Activated T-cell treated with anti-CD3 and anti-CD28 coated beads for 1 hour (primary cell): ENCODE data around the gene SAMD9L.
A peak's percentile ranks its signal among the peaks of the same experiment; 100 is the strongest.
"Not testable (repeated sequence)": the region's sequence is repeated elsewhere in the genome, so short reads cannot be mapped to it uniquely, and the experiment has no call there.

ENCODE experiments used
- DNase-seq: peaks from one replicate; pipeline ENCODE4 v3.0.0-alpha.2; 2020; ENCODE audit warnings: low read depth

Gene SAMD9L

GRCh38 chr7:93145354-93145753 lies 2.8 kb downstream of the SAMD9L start:
- DNase-seq, result no peak

DNA sequence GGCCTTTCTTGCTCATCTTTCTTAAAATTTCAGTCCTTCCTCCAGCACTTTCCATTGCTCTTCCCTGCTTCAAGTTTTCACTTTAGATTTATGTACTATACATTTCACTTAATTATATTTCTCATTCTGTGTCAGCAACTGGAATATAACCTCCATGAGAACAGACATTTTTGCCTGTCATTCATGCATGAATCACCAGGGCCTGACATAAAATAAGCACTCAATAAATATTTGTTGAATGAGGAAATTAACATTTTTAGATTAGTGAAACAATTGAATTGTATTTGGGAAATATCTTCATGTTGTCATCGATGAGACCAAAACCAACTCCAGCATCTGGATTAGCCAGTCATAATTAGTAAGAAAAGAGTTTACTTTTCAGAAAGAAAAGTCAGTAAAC lies 6.1 kb downstream of the SAMD9L start:
- no peak for DNase-seq

DNA sequence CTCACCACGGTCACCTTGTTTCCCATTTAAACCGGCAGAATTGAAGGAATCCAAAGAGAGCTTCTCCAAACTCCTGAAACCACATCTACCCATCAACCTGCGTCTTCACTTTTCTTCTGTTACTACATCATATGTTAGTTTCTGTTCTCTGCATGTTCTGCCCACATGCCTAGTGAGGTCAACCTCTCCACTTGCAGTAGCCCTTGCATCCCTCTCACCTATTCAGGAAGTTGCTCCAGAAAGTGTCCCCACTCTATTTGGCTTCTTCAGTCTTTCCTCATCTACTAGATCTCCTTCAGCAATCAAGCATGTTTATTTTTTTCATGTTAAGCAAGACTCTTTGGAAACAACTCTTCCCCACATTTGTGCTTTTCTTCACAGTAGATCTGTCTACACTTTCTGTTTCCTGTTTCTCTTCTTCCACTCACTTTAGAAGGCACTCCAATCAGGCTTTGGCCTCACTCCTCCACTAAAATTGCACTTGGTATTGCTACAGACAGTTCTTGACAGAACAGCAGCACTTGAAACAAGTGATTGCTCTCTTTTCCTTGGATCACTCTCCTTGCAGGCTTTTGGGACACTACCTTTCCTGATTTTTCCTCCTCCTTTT lies 7.5 kb downstream of the SAMD9L start:
- DNase-seq, result no peak

GRCh38 chr7:93138576-93138975 lies 9.6 kb downstream of the SAMD9L start:
- no peak for DNase-seq

- no peak for DNase-seq
Observed at GRCh38 chr7:93133005-93133404, 15.2 kb downstream of the SAMD9L start.

- no peak for DNase-seq
Observed at GRCh38 chr7:93132216-93132615, 16.0 kb downstream of the SAMD9L start.

- not testable (repeated sequence) for DNase-seq
Observed at GRCh38 chr7:93126954-93127353, 21.2 kb downstream of the SAMD9L start.

DNA sequence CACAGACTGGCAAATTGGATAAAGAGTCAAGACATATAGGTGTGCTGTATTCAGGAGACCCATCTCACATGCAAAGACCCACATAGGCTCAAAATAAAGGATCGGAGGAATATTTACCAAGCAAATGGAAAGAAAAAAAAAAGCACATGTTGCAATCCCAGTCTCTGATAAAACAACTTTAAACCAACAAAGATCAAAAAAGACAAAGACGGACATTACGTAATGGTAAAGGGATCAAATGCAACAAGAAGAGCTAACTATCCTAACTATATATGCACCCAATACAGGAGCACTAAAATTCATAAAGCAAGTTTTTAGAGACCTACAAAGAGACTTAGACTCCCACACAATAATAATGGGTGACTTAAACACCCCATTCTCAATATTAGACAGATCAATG lies 24.7 kb downstream of the SAMD9L start:
- DNase-seq, result not testable (repeated sequence)

DNA sequence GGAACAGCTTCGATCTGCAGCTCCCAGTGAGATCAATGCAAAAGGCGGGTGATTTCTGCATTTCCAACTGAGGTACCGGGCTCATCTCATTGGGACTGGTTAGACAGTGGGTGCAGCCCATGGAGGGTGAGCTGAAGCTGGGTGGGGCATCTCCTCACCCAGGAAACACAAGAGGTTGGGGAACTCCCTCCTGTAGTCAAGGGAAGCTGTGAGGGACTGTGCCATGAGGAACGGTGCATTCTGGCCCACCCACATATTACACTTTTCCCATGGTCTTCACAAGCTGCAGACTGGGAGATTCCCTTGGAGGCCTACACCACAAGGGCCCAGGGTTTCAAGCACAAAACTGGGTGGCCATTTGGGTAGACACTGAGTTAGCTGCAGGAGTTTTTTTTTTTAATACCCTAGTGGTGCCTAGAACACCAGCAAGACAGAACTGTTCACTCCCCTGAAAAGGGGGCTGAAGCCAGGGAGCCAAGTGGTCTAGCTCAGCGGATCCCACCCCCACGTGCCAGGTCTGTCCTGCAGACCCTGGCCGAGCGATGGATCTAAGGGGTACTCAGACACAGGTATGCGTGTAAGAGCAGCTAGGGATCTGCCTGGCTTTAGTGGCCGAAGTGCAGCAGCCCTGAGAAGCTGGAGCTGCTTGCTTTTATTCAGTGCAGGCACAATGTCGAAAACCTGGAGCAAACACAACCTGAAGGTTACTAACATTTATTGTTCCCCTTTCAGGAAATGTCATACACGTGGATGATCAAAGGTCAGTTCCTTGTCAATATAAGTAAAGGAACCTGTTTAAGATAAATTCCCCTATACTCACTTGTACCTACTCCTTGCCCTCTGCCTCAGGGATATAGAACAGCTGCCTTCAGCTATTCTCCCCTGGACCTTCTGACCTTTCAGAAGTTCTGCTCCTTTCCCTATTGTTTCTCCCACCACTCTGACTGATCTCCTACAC lies 27.3 kb downstream of the SAMD9L start:
- DNase-seq, result no peak

- DNase-seq, result no peak
Observed at GRCh38 chr7:93119191-93119905, 28.8 kb downstream of the SAMD9L start.

DNA sequence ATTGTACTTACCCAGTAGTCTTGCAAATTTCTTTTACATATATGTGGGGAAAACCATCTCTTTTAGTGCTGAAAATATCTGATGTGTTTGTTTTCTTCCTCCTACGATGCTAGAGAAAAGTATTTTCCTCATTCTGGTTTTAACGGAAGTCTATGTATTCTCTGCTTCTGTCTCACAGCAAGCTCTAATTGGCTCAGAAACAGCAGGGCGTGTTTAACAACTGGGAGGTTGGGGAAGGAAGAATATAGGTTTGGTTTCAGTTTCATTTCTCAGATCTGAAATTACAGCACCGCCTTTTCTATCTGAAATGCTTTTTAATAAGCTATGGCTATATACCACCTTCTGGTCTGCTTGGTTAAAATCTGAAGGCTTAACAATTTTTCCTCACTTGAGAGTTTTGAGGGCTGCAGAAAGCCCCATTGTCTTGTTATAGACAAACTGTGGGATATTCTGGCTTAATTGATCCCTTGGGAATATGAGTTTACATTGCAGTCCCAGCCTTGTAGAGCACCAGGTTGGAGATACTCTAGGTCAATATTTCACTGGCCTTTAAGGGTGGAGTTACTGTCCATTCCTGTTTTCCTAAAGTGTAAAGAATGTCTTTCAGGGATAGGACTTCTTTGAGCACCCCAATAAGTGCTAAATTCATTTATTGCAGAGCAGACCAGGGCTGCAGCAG lies 30.2 kb downstream of the SAMD9L start, which contains the start of gene SAMD9:
Gene SAMD9 (minus strand): TSS at position 128 of the 679 bp plus-strand sequence. CDS start 11,882 bp downstream, outside the sequence.
- peak; percentile 13 for DNase-seq

- DNase-seq, result no peak
Observed at GRCh38 chr7:93117327-93117726, 30.9 kb downstream of the SAMD9L start.

GRCh38 chr7:93115796-93116195 lies 32.4 kb downstream of the SAMD9L start:
- no peak for DNase-seq

GRCh38 chr7:93108003-93108402 lies 40.2 kb downstream of the SAMD9L start:
- no peak for DNase-seq

DNA sequence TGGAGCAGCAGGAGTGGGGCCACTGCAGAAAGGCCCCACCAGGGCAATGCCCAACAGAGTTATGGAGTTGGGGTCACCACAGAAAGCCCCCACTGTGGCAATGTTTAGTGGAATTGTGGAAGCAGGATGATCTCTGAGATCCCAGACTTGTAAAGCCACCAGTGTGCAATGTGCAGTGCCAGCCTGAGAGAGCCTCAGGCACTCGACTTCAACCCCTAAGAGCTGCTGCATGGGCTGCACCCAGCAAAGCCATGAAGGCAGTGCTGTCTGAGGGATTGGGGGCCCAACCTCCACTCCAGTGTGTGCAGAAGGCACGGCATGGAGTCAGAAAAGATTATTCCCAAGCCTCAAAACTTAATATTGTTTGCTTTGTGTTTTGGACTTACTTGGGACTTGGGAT lies 50.8 kb downstream of the SAMD9L start:
- no peak for DNase-seq

DNA sequence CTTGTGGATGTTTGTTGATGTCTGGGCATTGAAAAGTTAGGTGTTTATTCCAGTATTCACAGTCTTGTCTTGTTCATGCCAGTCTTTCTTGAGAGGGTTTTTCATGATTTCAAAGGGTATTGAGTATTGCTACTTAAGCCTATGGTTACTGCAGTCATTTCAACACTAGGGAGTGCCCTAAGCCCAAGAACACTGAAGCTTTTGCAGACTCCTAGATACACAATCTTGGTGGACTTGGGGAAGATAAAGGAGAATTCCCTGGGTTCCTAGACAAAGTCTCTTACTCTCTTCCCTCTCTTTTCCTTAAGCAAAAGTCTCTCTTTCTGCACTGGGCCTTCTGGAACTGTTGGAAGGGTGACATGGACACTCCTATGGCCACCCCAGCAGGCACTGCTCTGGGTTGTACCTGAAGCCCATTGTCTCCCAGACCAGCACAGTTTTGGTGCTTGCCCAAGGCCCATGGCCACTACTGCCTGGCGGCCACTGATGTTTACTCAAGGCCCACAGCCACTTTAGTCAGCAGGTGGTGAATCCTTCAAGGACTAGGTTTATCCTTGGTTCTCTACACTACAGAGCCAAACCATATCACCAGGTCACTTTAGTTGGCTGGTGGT lies 55.3 kb downstream of the SAMD9L start:
- no peak for DNase-seq
